SU-DHL-6 (cell line): Measurements from ENCODE around the gene TGOLN2.
A peak's percentile ranks its signal among the peaks of the same experiment; 100 is the strongest.
"Not testable (repeated sequence)": the region's sequence is repeated elsewhere in the genome, so short reads cannot be mapped to it uniquely, and the experiment has no call there.

Source experiments
- H2AFZ ChIP-seq: fragments of 200-600 bp; sonication (generic); 2 replicates; pipeline ENCODE4 v1.6.1; 2014; ENCODE audit warnings: low read depth, mild to moderate bottlenecking, moderate library complexity, mixed read lengths, antibody characterized with exemption, low read length; ENCODE audit not compliant: severe bottlenecking
- H3F3A ChIP-seq: fragments of 200-600 bp; shearing (Covaris generic); 2 replicates; pipeline ENCODE4 v1.6.0; 2016; ENCODE audit warnings: antibody characterized with exemption, mild to moderate bottlenecking; ENCODE audit not compliant: insufficient read depth
- H3K27ac ChIP-seq: fragments of 200-600 bp; sonication (generic); 2 replicates; pipeline ENCODE4 v1.5.1; 2016; ENCODE audit warnings: low read depth, mild to moderate bottlenecking, low read length, moderate library complexity, mixed read lengths
- H3K27me3 ChIP-seq: fragments of 200-600 bp; sonication (generic), shearing (Covaris generic); 2 replicates; pipeline ENCODE4 v1.6.0; 2014; ENCODE audit warnings: mild to moderate bottlenecking, low read length
- H3K36me3 ChIP-seq: fragments of 200-600 bp; sonication (generic); 2 replicates; pipeline ENCODE4 v1.6.1; 2014; ENCODE audit warnings: mild to moderate bottlenecking, low read length, mixed read lengths
- H3K4me2 ChIP-seq: fragments of 300-600, 200-600 bp; shearing (Covaris generic), sonication (generic); 2 replicates; pipeline ENCODE4 v1.6.0; 2014; ENCODE audit warnings: low read length, low read depth, mild to moderate bottlenecking; ENCODE audit not compliant: poor library complexity, severe bottlenecking
- H3K4me3 ChIP-seq: fragments of 200-600 bp; sonication (generic); 2 replicates; pipeline ENCODE4 v1.5.1; 2014; ENCODE audit warnings: antibody characterized with exemption, low read length, mild to moderate bottlenecking, mixed read lengths; ENCODE audit not compliant: insufficient read depth, poor library complexity, severe bottlenecking
- H3K79me2 ChIP-seq: fragments of 200-600 bp; sonication (generic); 2 replicates; pipeline ENCODE4 v1.6.1; 2014; ENCODE audit warnings: mild to moderate bottlenecking, low read length, moderate library complexity; ENCODE audit not compliant: insufficient read depth
- H3K9ac ChIP-seq: fragments of 200-600 bp; sonication (generic); 2 replicates; pipeline ENCODE4 v1.7.0; 2014; ENCODE audit warnings: mild to moderate bottlenecking, low read length
- H3K9me2 ChIP-seq: fragments of 200-600 bp; sonication (generic); replicated peaks from 2 replicates; pipeline ENCODE4 v1.6.1; 2014; ENCODE audit warnings: low read length; ENCODE audit not compliant: insufficient read depth
- H3K9me3 ChIP-seq: fragments of 200-600 bp; sonication (generic); 2 replicates; pipeline ENCODE4 v1.6.1; 2014; ENCODE audit warnings: low read length, mixed read lengths; ENCODE audit not compliant: insufficient read depth
- H4K20me1 ChIP-seq: fragments of 200-600 bp; sonication (generic); 2 replicates; pipeline ENCODE4 v1.6.1; 2014; ENCODE audit warnings: low read depth, mild to moderate bottlenecking, antibody characterized with exemption, low read length, moderate library complexity, mixed read lengths
- CTCF ChIP-seq: fragments of 200-600 bp; sonication (generic); IDR thresholded peaks from one replicate; pipeline ENCODE4 v1.5.1; 2017; ENCODE audit warnings: antibody characterized with exemption, mild to moderate bottlenecking, low read length, moderate library complexity; ENCODE audit not compliant: insufficient read depth, poor library complexity, severe bottlenecking
- EZH2phosphoT487 ChIP-seq: fragments of 200-600 bp; sonication (generic), shearing (Covaris generic); conservative IDR thresholded peaks from 2 replicates; pipeline ENCODE4 v1.6.1; 2018; ENCODE audit warnings: mild to moderate bottlenecking, antibody characterized with exemption, low read length, moderate library complexity, mixed read lengths

Gene TGOLN2

GRCh38 chr2:85353876-85354285 is 26.1 kb upstream of the TGOLN2 start:
- no peaks in the 10 kb centered on the region for H3K36me3 ChIP-seq
- no peaks in the 10 kb centered on the region; the same call in 1 of the 2 replicates for H3F3A ChIP-seq
- H3K27me3 ChIP-seq, result no peaks in the 10 kb centered on the region
- H3K27ac ChIP-seq, result peak overlapping the region; percentile 23; the same call in 1 of the 2 replicates
- no peaks in the 10 kb centered on the region for H4K20me1 ChIP-seq
- peak overlapping the region; percentile 78 for H3K9ac ChIP-seq
- H3K4me2 ChIP-seq, result peak overlapping the region; percentile 94
- TF ChIP-seq CTCF, result no peak
- no peak for TF ChIP-seq EZH2phosphoT487
- no peaks in the 10 kb centered on the region for H3K9me2 ChIP-seq
- H3K79me2 ChIP-seq, result peaks cover 18% of the 10 kb centered on the region
- H3K4me3 ChIP-seq, result peak overlapping the region; percentile 64
- peak overlapping the region; percentile 57 for H2AFZ ChIP-seq
- H3K9me3 ChIP-seq, result no peaks in the 10 kb centered on the region

- no peak overlapping the region for H3K27ac ChIP-seq
- H3K27me3 ChIP-seq, result no peaks in the 10 kb centered on the region
- no peak for TF ChIP-seq CTCF
- no peak for TF ChIP-seq EZH2phosphoT487
- H3K4me3 ChIP-seq, result no peak overlapping the region
- H4K20me1 ChIP-seq, result no peaks in the 10 kb centered on the region
- no peak overlapping the region for H3K4me2 ChIP-seq
- H3K9me3 ChIP-seq, result no peaks in the 10 kb centered on the region
- no peak overlapping the region for H2AFZ ChIP-seq
- H3K9ac ChIP-seq, result no peak overlapping the region
- no peaks in the 10 kb centered on the region for H3F3A ChIP-seq
- no peaks in the 10 kb centered on the region for H3K9me2 ChIP-seq
- H3K79me2 ChIP-seq, result 0 out of 2 replicates have a peak, but pooled peaks cover 2% of the 10 kb centered on the region
- H3K36me3 ChIP-seq, result no peaks in the 10 kb centered on the region
Observed at GRCh38 chr2:85347599-85347998, 19.8 kb upstream of the TGOLN2 start.

- Histone ChIP-seq H3K9ac (no peak overlapping the region), H2AFZ (no peak overlapping the region), H3K79me2 (no peaks in the 10 kb centered on the region), H3F3A (no peaks in the 10 kb centered on the region), H3K4me3 (no peak overlapping the region), H3K27ac (no peak overlapping the region), H3K4me2 (no peak overlapping the region), H4K20me1 (no peaks in the 10 kb centered on the region), H3K36me3 (no peaks in the 10 kb centered on the region), H3K9me2 (no peaks in the 10 kb centered on the region), H3K9me3 (no peaks in the 10 kb centered on the region), H3K27me3 (no peaks in the 10 kb centered on the region)
- TF ChIP-seq EZH2phosphoT487, result no peak
- TF ChIP-seq CTCF, result no peak
Observed at GRCh38 chr2:85344356-85344954, 16.7 kb upstream of the TGOLN2 start.

GRCh38 chr2:85343207-85343895 is 15.6 kb upstream of the TGOLN2 start:
- not testable (repeated sequence) for H4K20me1 ChIP-seq, H3F3A ChIP-seq, H3K36me3 ChIP-seq, H3K4me3 ChIP-seq, H2AFZ ChIP-seq, H3K9ac ChIP-seq, H3K9me2 ChIP-seq, H3K27me3 ChIP-seq, H3K9me3 ChIP-seq, H3K79me2 ChIP-seq, H3K27ac ChIP-seq, H3K4me2 ChIP-seq
